IPS-NIHi11 (cell line): ENCODE data around the gene ZNF512.
A peak's percentile ranks its signal among the peaks of the same experiment; 100 is the strongest.
"Not testable (repeated sequence)": the region's sequence is repeated elsewhere in the genome, so short reads cannot be mapped to it uniquely, and the experiment has no call there.

Experiments used
- DNase-seq: peaks from one replicate; pipeline ENCODE4 v3.0.0; 2012; ENCODE audit warnings: mixed read lengths, low spot score

Gene ZNF512

DNA sequence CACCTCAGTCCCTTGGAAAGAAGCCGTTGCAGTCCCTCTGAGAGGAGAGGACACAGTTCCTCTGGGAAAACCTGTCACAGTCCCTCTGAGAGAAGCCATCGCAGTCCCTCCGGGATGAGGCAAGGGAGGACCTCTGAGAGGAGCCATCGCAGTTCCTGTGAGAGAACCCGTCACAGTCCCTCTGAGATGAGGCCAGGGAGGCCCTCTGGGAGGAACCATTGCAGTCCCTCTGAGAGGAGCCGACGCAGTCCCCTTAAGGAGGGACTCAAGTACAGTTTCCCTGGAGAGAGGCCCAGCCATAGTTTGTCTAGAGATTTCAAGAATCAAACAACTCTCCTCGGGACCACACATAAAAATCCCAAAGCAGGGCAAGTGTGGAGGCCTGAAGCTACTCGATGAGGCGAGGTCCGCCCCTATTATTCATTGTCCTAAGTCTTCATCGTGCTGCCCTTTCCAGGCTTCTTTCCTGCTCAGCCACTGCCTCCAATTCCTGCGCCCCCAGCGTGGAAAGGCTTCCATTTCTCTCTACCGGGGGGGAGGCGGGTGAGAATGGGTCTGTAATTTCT is 630 bp upstream of the ZNF512 start:
- no peak for DNase-seq

DNA sequence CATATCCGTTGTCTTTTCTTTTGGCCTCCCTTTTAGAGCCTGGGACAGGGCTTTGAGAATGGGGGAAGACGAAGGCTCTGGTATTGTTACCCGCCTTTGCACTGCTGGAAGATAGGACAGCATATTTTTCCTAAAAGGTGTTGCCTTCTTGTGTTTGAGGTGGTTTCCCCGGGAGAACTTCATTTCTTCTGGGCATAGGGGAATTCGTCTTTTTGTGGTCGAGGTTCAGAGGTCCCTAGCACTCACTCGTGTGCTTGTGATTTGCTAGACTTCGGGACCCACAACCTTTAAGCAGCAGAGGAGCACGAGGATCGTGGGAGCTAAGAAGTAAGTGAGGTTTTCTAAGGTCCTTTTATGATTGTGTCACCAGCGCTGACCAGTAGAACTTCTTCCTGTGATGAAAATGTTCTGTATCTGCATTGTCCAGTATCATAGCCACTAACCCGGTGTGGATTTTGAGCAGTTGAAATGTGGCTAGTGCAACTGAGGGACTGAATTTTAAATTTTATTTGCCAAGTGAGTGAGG is 611 bp downstream of the ZNF512 start:
- DNase-seq, result no peak

GRCh38 chr2:27584597-27584996 is 1.8 kb downstream of the ZNF512 start:
- no peak for DNase-seq

DNA sequence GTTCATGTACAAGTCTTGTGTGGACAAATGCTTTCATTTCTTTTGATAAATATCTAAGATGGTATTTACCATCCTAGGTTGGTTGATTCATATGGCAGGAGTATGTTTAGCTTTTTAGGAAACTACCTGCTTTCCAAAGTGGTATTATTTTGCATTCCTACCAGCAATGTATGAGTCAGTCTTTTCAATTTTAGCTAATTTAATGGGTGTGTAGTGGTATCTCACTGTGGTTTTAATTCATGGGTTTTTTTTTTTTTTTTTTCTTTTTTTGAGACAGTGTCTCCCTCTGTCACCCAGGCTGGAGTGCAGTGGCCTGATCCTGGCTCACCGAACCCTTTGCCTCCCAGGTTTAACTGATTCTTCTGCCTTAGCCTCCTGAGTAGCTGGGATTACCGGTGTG is 4.2 kb downstream of the ZNF512 start:
- DNase-seq, result no peak

GRCh38 chr2:27588308-27588707 is 5.5 kb downstream of the ZNF512 start:
- DNase-seq, result no peak

GRCh38 chr2:27591745-27592144 is 8.9 kb downstream of the ZNF512 start:
- DNase-seq, result no peak

DNA sequence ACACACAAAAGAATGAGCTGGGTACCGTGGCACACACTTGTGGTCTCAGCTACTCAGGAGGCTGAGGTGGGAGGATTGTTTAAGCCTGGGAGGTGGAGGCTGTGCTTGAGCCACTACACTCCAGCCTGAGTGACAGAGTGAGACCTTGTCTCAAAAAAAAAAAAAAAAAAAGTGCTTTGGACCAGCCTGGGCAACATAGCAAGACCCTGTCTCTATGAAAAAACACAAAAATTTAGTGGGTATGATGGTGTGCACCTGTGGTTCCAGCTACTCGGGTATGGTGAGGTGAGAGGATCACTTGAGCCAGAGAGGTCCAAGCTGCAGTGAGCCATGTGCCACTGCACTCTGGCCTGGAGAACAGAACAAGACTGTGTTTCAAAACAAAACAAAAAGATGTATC is 10.4 kb downstream of the ZNF512 start:
- no peak for DNase-seq

DNA sequence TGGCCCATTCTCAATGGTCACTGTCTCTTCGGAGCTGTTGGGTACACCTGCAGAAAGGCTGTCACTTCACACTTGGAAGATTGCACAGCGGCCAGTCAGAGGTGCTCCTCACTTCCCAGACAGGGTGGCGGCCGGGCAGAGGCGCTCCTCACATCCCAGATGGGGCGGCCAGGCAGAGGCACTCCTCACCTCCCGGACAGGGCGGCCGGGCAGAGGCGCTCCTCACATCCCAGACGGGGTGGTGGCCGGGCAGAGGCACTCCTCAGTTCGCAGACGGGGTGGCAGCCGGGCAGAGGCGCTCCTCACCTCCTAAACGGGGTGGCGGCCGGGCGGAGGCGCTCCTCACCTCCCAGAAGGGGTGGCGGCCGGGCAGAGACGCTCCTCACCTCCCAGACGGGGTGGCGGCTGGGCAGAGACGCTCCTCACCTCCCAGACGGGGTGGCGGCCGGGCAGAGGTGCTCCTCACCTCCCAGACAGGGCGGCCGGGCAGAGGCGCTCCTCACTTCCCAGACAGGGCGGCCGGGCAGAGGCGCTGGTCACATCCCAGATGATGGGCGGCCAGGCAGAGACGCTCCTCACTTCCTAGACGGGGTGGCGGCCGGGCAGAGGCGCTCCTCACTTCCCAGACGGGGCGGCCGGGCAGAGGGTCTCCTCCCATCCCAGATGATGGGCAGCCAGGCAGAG is 11.3 kb downstream of the ZNF512 start:
- DNase-seq, result not testable (repeated sequence)

DNA sequence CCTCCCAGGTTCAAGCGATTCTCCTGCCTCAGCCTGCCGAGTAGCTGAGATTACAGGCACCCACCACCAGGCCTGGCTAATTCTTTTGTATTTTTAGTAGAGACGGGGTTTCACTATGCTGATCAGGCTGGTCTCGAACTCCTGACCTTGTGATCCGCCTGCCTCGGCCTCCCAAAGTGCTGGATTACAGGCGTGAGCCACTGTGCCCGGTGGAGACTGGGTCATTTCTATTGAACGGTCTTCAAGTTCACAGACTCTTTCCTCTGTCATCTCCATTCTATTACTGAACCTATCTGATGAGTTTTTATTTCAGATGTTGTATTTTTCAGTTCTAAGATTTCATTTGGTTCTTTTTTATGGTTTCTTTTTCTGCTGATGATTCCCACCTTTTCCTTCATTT is 12.6 kb downstream of the ZNF512 start:
- not testable (repeated sequence) for DNase-seq

DNA sequence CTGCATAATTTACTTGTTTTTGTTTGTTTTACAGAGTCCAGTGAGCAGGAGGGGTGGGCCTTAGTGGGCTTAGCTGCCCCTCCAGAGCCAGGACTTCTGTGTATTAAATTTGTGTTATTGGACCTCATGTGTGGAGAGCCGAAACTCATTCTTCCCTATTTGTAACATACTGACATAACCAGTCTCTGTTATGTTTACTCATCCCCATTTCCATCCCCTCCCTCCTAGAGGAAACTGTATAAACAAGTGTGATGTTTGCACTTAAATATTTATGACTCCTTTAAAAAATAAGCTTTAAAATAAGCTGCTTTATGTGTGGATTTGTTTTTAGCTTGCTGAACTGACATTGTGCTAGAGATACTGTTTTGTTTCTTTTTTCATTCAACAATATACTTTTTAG is 13.8 kb downstream of the ZNF512 start:
- no peak for DNase-seq

DNA sequence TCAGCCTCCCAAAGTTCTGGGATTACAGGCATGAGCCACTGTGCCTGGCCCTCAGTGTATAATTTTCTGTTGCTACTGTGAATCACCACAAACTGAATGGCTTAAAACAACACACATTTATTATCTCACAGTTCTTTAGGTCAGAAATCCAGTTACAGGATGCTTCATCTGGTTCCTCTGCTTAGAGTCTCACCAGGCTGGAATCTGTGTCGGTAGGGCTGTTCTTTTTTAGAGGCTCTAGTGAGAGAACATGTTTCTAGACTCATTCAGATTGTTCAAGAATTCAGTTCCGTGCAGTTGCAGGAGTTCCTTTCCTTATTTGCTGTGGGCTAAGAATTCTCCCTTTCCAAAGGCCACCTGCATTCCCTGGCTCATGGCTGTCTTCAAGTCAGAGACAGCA is 23.8 kb downstream of the ZNF512 start:
- no peak for DNase-seq

- no peak for DNase-seq
Measured at GRCh38 chr2:27613985-27614384, 31.1 kb downstream of the ZNF512 start.

GRCh38 chr2:27615316-27615715 is 32.5 kb downstream of the ZNF512 start:
- DNase-seq, result no peak

GRCh38 chr2:27621524-27621923 is 38.7 kb downstream of the ZNF512 start:
- DNase-seq, result peak; percentile 17

GRCh38 chr2:27622921-27623384 is 40.1 kb downstream of the ZNF512 start:
- no peak for DNase-seq

- no peak for DNase-seq
Measured at GRCh38 chr2:27624943-27625342, 42.1 kb downstream of the ZNF512 start.

GRCh38 chr2:27626323-27626722 is 43.5 kb downstream of the ZNF512 start:
- DNase-seq, result not testable (repeated sequence)

- not testable (repeated sequence) for DNase-seq
Measured at GRCh38 chr2:27626921-27627320, 44.1 kb downstream of the ZNF512 start.

- DNase-seq, result peak; percentile 11
Measured at GRCh38 chr2:27627963-27628766, 45.3 kb downstream of the ZNF512 start.

GRCh38 chr2:27628767-27629709 is 46.2 kb downstream of the ZNF512 start, which contains the start of the genes CCDC121 and GPN1:
Gene CCDC121, minus strand, starts transcription at chr2:27629012. Its CDS starts 1,213 bp downstream, at chr2:27627799.
Gene GPN1, plus strand, starts transcription at chr2:27629050. Its CDS starts 9 bp downstream, at chr2:27629059.
- peak; percentile 90 for DNase-seq

- DNase-seq, result not testable (repeated sequence)
Measured at GRCh38 chr2:27630257-27630656, 47.4 kb downstream of the ZNF512 start.
